ENCODE measurements around the gene DOCK7. TPM values are rescaled to one million over a fixed set of nuclear protein-coding genes. Genes with fewer than 3 reads are reported as not detected.

DOCK7 gene
- total RNA-seq, 1 donor from 2014 or later: 63.7 TPM

- no peak overlapping the region for H3K27ac Mint-ChIP-seq
- H3K36me3 Mint-ChIP-seq: peaks cover 51% of the 10 kb centered on the region
- no peaks in the 10 kb centered on the region for H3K4me1 Mint-ChIP-seq
- no peak overlapping the region for H3K4me3 Mint-ChIP-seq
- peaks cover 11% of the 10 kb centered on the region for H3K9me3 Mint-ChIP-seq
- DNase-seq (ENCODE audit: low spot score in 2 of 2, unreplicated experiment in 2 of 2): no peak
- TF ChIP-seq CTCF (IDR thresholded peaks at IDR 0.05; ENCODE audit: unreplicated experiment): no peak
- H3K27me3 Mint-ChIP-seq (ENCODE audit: low read depth): no peaks in the 10 kb centered on the region
Measured at GRCh38 chr1:62637392-62638105, 50.6 kb downstream of the DOCK7 start.

DNA sequence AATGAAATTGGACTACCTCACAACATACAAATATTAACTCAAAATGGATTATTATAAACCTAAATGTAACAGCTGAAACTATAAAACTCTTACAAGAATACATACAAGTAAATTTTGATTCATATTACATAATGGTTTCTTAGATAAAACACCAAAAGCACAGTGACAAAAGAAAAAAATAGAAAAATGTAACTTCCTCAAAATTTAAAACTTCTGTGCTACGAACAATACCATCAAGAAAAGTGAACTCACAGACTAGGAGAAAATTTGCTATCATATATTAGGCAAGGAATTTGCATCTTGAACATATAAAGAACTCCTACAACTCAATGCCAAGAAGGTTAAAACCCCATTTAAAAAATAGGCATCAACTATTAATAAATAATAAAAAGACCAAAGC lies 59.7 kb downstream of the DOCK7 start:
- peaks cover 14% of the 10 kb centered on the region for H3K9me3 Mint-ChIP-seq
- no peak overlapping the region for H3K4me3 Mint-ChIP-seq
- H3K36me3 Mint-ChIP-seq: peaks cover 51% of the 10 kb centered on the region
- no peak overlapping the region for H3K27ac Mint-ChIP-seq
- peaks cover 5% of the 10 kb centered on the region for H3K4me1 Mint-ChIP-seq
- no peaks in the 10 kb centered on the region for H3K27me3 Mint-ChIP-seq (ENCODE audit: low read depth)
- no peak for TF ChIP-seq CTCF (IDR thresholded peaks at IDR 0.05; ENCODE audit: unreplicated experiment)
- no peak for DNase-seq (ENCODE audit: low spot score in 2 of 2, unreplicated experiment in 2 of 2)

DNA sequence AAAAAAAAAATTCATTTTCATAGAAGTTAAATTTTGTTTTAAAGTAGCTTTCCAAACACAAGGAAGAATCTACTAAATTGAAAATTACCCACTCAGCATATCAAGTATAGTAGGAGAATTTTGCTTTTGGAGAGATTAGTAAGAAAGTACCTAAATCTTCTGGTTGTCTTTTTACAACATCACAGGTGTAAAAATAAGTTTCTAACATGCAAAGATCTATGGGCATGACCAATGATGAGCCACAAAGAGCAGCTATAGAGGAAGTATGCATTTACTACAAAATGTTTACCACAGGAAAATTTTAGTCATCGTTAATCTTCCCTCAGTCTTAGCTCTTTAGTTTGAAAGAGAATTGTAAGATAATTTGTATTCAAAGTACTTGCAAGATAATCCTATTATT lies 62.8 kb downstream of the DOCK7 start:
- no peak for DNase-seq (ENCODE audit: low spot score in 2 of 2, unreplicated experiment in 2 of 2)
- Mint-ChIP-seq H3K27me3 (ENCODE audit: low read depth) (no peaks in the 10 kb centered on the region), H3K27ac (no peak overlapping the region), H3K36me3 (peaks cover 35% of the 10 kb centered on the region), H3K9me3 (peaks cover 8% of the 10 kb centered on the region), H3K4me3 (no peak overlapping the region), H3K4me1 (peaks cover 5% of the 10 kb centered on the region)
- no peak for TF ChIP-seq CTCF (IDR thresholded peaks at IDR 0.05; ENCODE audit: unreplicated experiment)

DNA sequence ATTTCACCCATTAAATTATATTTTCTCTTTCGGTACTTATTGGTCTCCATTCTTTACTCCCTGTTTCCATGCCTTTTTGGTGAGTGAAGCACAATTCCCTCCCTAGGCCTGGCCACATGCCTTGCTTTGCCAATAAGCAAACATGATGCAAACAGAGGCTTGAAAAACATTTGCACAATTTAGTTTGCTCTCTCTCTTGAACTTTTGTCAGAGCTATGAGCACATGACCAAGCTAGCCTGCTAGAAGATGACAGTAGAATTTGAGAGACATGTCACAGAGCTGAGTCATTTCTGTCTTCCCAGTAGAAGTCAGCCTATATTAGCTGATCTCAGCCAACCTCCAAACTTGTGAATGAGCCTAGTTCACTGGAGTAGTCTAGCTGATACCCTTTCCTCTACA lies 66.3 kb downstream of the DOCK7 start:
- peaks cover 5% of the 10 kb centered on the region for H3K9me3 Mint-ChIP-seq
- TF ChIP-seq CTCF (IDR thresholded peaks at IDR 0.05; ENCODE audit: unreplicated experiment): no peak
- H3K4me3 Mint-ChIP-seq: no peak overlapping the region
- peaks cover 5% of the 10 kb centered on the region for H3K4me1 Mint-ChIP-seq
- no peak for DNase-seq (ENCODE audit: low spot score in 2 of 2, unreplicated experiment in 2 of 2)
- peaks cover 36% of the 10 kb centered on the region for H3K36me3 Mint-ChIP-seq
- no peaks in the 10 kb centered on the region for H3K27me3 Mint-ChIP-seq (ENCODE audit: low read depth)
- no peak overlapping the region for H3K27ac Mint-ChIP-seq

- no peak for DNase-seq (ENCODE audit: low spot score in 2 of 2, unreplicated experiment in 2 of 2)
- Mint-ChIP-seq H3K4me1 (peaks cover 7% of the 10 kb centered on the region), H3K36me3 (peaks cover 21% of the 10 kb centered on the region), H3K27ac (no peak overlapping the region), H3K4me3 (no peak overlapping the region), H3K27me3 (ENCODE audit: low read depth) (no peaks in the 10 kb centered on the region), H3K9me3 (no peaks in the 10 kb centered on the region)
- TF ChIP-seq CTCF (IDR thresholded peaks at IDR 0.05; ENCODE audit: unreplicated experiment): no peak
Measured at GRCh38 chr1:62613890-62614289, 74.3 kb downstream of the DOCK7 start.
